ENCODE measurements around the gene FAM9C.

DNA sequence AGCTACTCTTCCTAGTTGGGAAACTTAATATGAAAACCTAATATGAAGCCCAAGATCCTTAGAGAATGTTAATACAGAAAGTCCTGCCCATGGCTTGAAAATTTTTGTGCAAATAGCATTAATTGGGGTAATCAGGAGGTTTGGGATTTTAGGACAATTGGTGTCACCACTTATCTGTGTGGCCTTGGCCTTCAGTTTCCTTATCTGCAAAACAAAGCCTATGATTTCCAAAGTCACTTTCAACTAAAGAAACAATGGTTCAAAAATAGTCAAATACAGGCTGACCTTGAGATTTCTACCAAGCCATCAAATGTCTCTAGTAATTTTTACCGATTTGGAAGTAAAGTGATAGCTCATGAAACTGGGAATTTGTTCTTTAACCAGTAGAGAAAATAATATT, 40.2 kb upstream of the FAM9C start:
- TF ChIP-seq, protein P1, sequence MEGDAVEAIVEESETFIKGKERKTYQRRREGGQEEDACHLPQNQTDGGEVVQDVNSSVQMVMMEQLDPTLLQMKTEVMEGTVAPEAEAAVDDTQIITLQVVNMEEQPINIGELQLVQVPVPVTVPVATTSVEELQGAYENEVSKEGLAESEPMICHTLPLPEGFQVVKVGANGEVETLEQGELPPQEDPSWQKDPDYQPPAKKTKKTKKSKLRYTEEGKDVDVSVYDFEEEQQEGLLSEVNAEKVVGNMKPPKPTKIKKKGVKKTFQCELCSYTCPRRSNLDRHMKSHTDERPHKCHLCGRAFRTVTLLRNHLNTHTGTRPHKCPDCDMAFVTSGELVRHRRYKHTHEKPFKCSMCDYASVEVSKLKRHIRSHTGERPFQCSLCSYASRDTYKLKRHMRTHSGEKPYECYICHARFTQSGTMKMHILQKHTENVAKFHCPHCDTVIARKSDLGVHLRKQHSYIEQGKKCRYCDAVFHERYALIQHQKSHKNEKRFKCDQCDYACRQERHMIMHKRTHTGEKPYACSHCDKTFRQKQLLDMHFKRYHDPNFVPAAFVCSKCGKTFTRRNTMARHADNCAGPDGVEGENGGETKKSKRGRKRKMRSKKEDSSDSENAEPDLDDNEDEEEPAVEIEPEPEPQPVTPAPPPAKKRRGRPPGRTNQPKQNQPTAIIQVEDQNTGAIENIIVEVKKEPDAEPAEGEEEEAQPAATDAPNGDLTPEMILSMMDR (IDR thresholded peaks at IDR 0.05), result no peak
- no peak for TF ChIP-seq EZH2 (IDR thresholded peaks at IDR 0.05; ENCODE audit: borderline replicate concordance, insufficient read depth, low read depth, low read length, poor library complexity, severe bottlenecking)

Data from B cell (primary cell).